ENCODE data around the gene RNF167. TPM values are rescaled to one million over a fixed set of nuclear protein-coding genes. Genes with fewer than 3 reads are reported as not detected.

RNF167 gene
- total RNA-seq, 1 donor from 2014 or later: 44.1 TPM

DNA sequence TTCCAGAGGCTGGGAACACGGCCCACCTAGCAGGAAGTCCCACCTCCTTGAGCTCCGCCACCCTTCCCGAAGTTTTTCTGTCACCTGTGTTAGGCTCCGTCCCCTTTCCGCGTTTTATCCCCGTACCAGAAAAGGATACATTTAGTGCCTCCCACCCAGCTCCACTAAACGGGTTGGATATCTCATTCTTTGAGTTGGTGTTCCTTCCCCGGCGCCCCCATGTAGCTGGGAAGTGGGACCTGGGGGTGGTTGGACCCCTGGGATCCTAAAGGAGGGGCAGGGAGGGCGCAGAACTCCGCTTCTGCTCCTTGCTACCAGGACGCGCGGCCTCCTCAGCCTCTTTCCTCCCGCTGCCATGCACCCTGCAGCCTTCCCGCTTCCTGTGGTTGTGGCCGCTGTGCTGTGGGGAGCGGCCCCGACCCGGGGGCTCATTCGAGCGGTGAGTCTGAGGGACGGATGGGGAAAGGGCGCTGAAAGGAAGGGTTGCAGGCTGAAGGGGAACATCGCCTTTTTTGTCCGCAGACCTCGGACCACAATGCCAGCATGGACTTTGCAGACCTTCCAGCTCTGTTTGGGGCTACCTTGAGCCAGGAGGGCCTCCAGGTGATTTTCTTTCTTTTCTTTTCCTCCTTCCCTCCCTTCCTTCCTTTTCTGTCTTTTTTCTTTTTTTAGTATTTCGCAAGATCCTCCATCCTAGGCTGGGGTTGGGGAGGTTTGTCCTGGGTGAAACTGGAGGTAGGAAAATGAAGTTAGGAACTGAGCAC, 669 bp downstream of the RNF167 start:
- Histone ChIP-seq H3K36me3 (ENCODE audit: control insufficient read depth, insufficient read depth, low read length) (peaks cover 1% of the 10 kb centered on the region), H3K4me3 (ENCODE audit: low read depth, low read length) (peak overlapping the region; percentile 92), H3K27me3 (ENCODE audit: control insufficient read depth, insufficient read depth, low read length) (no peaks in the 10 kb centered on the region)
- DNase-seq (ENCODE audit: low read depth): no peak
- TF ChIP-seq, protein P1, sequence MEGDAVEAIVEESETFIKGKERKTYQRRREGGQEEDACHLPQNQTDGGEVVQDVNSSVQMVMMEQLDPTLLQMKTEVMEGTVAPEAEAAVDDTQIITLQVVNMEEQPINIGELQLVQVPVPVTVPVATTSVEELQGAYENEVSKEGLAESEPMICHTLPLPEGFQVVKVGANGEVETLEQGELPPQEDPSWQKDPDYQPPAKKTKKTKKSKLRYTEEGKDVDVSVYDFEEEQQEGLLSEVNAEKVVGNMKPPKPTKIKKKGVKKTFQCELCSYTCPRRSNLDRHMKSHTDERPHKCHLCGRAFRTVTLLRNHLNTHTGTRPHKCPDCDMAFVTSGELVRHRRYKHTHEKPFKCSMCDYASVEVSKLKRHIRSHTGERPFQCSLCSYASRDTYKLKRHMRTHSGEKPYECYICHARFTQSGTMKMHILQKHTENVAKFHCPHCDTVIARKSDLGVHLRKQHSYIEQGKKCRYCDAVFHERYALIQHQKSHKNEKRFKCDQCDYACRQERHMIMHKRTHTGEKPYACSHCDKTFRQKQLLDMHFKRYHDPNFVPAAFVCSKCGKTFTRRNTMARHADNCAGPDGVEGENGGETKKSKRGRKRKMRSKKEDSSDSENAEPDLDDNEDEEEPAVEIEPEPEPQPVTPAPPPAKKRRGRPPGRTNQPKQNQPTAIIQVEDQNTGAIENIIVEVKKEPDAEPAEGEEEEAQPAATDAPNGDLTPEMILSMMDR (IDR thresholded peaks at IDR 0.05; ENCODE audit: insufficient read depth, low read length, poor library complexity, severe bottlenecking): no peak

DNA sequence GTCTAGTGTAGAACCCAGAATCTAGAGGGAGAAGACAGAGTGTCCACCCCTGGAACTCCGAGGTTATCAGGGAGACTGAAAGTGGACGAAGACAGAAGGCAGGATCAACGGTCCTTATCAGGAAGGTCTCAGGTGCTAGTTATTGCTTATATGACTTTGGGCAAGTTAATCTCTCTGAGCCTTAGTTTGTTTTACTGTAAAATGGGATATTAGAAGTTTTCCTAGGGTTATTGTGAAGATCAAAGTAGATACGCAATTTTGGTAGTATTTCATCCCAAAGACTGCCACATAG, 1.2 kb downstream of the RNF167 start:
- Histone ChIP-seq H3K4me3 (ENCODE audit: low read depth, low read length) (peak overlapping the region; percentile 92), H3K36me3 (ENCODE audit: control insufficient read depth, insufficient read depth, low read length) (peaks cover 1% of the 10 kb centered on the region), H3K27me3 (ENCODE audit: control insufficient read depth, insufficient read depth, low read length) (no peaks in the 10 kb centered on the region)
- no peak for DNase-seq (ENCODE audit: low read depth)
- TF ChIP-seq, protein P1 (IDR thresholded peaks at IDR 0.05; ENCODE audit: insufficient read depth, low read length, poor library complexity, severe bottlenecking): no peak

DNA sequence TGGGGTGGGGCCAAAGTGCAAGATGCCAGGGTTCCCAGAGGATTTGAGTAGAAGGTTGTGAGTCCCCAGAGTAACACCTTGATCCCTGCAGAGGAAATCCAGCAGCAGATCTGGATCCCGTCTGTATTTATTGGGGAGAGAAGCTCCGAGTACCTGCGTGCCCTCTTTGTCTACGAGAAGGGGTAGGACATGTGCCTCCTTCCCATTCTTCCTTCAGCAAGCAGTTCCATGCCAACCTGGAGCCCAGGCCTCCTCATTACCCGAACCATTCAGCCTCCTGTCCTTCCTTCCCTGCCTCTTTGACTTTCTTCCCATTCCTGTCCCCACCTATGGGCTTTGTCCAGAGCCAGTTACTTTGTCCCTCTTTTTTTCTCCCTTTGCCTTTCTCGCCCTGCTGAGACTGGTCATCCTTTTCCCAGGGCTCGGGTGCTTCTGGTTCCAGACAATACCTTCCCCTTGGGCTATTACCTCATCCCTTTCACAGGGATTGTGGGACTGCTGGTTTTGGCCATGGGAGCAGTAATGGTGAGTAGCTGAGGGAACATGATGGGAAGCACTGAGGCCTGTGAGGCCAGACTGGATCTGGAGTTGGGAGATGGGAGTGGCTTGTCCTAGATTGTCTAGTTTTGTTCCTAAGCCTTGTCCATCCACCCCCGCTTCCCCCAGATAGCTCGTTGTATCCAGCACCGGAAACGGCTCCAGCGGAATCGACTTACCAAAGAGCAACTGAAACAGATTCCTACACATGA, 2.9 kb downstream of the RNF167 start:
- no peak overlapping the region for H3K4me3 ChIP-seq (ENCODE audit: low read depth, low read length)
- no peak for DNase-seq (ENCODE audit: low read depth)
- TF ChIP-seq, protein P1 (IDR thresholded peaks at IDR 0.05; ENCODE audit: insufficient read depth, low read length, poor library complexity, severe bottlenecking): no peak
- H3K36me3 ChIP-seq (ENCODE audit: control insufficient read depth, insufficient read depth, low read length): peaks cover 1% of the 10 kb centered on the region
- no peaks in the 10 kb centered on the region for H3K27me3 ChIP-seq (ENCODE audit: control insufficient read depth, insufficient read depth, low read length)

DNA sequence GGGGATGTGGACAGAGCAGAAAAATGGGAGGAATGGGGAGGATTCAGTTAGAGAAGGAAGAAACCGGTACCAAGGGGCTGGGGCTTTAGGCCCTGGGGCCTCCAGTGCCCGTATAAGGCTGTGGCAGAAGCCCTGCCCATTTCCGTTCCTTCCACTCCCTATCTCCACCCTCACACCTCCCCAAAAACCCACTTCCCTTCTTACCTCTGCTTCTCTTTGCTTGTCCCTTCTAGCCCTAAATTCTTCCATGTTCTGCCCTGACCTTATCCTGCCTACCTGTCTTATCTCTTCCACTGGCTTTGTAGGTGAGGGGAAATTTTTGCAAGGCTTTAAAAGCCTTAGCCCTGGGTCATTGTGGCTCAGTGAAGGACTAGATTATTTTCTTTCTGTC, 4.1 kb downstream of the RNF167 start:
- Histone ChIP-seq H3K27me3 (ENCODE audit: control insufficient read depth, insufficient read depth, low read length) (no peaks in the 10 kb centered on the region), H3K36me3 (ENCODE audit: control insufficient read depth, insufficient read depth, low read length) (peaks cover 1% of the 10 kb centered on the region), H3K4me3 (ENCODE audit: low read depth, low read length) (no peak overlapping the region)
- TF ChIP-seq, protein P1 (IDR thresholded peaks at IDR 0.05; ENCODE audit: insufficient read depth, low read length, poor library complexity, severe bottlenecking): no peak
- no peak for DNase-seq (ENCODE audit: low read depth)

DNA sequence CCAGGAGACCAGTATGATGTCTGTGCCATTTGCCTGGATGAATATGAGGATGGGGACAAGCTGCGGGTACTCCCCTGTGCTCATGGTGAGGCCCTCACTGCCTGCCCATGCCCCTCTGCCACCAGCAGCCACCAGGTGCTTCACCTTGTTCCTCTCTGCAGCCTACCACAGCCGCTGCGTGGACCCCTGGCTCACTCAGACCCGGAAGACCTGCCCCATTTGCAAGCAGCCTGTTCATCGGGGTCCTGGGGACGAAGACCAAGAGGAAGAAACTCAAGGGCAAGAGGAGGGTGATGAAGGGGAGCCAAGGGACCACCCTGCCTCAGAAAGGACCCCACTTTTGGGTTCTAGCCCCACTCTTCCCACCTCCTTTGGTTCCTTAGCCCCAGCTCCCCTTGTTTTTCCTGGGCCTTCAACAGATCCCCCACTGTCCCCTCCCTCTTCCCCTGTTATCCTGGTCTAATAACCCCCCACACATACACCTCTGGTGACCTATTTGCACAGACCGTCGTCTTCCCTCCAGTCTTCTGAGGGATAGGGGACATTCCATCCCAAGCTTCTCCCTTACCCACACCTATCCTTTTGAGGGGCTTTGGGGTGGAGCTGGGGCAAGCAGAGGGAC, 4.6 kb downstream of the RNF167 start:
- DNase-seq (ENCODE audit: low read depth): no peak
- Histone ChIP-seq H3K27me3 (ENCODE audit: control insufficient read depth, insufficient read depth, low read length) (no peaks in the 10 kb centered on the region), H3K4me3 (ENCODE audit: low read depth, low read length) (no peak overlapping the region), H3K36me3 (ENCODE audit: control insufficient read depth, insufficient read depth, low read length) (peaks cover 1% of the 10 kb centered on the region)
- TF ChIP-seq, protein P1 (IDR thresholded peaks at IDR 0.05; ENCODE audit: insufficient read depth, low read length, poor library complexity, severe bottlenecking): no peak

All from kidney epithelial cell (primary cell).